GM21825 (cell line): ENCODE results near the gene ARG2.

ENCODE experiments used
- ATAC-seq: cut with Tn5 transposase; IDR thresholded peaks from one replicate; pipeline ENCODE4 v1.9.1; 2021; ENCODE audit warnings: mild to moderate bottlenecking, moderate library complexity; ENCODE audit not compliant: unreplicated experiment

ARG2 gene

DNA sequence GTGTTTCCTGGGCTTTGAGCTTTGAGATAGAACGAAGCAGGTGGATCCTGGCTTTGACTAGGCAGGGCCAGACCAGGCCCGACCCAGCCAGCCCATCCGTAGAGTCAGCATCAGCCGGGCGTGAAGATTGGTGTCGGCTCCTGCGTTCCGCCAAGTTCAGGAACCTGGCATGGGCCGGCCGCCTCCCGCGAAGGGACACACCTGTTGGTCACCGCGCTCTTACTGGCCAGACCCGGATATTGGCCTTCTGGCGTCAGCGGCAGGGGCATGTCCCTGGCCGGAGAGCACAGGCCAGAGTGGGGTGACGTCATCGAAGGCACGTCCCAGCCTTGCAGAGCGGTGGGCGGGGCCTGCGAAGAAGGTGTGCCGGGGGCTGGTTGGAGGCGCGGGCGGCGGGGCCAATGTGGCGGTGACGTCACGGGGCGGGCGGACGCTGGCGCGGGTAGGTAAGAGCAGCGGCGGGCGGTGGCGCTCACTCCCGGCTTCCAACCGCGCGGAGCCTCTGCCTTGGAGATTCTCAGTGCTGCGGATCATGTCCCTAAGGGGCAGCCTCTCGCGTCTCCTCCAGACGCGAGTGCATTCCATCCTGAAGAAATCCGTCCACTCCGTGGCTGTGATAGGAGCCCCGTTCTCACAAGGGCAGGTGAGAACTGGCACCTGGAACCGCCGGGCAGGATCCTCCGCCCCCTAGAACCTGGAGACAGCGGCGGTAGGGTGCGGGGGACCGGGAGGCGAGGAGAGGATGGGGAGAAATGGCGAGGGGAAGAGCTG lies at the start of gene ARG2:
ARG2 (plus strand) TSS at position 475 of the 771 bp plus-strand sequence; CDS start at position 533, 58 bp downstream.
- ATAC-seq: peak; percentile 91

DNA sequence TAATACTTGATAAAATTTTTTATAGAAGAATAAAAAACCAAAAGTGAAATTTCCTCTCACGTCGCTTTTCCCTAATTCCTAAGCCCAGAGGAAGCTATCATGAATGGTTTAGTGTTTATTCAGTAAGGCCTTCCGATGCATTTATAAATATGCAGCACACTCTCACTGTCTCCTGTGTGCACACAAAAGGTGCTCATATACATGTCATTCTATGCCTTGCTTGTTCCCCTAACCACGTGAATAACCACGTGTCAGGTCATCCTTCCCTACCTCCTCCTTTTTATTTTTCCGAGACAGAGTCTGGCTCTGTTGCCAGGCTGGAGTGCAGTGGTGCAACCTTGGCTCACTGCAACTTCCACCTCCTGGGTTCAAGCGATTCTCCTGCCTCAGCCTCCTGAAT lies 49.3 kb upstream of the ARG2 start:
- no peak for ATAC-seq

DNA sequence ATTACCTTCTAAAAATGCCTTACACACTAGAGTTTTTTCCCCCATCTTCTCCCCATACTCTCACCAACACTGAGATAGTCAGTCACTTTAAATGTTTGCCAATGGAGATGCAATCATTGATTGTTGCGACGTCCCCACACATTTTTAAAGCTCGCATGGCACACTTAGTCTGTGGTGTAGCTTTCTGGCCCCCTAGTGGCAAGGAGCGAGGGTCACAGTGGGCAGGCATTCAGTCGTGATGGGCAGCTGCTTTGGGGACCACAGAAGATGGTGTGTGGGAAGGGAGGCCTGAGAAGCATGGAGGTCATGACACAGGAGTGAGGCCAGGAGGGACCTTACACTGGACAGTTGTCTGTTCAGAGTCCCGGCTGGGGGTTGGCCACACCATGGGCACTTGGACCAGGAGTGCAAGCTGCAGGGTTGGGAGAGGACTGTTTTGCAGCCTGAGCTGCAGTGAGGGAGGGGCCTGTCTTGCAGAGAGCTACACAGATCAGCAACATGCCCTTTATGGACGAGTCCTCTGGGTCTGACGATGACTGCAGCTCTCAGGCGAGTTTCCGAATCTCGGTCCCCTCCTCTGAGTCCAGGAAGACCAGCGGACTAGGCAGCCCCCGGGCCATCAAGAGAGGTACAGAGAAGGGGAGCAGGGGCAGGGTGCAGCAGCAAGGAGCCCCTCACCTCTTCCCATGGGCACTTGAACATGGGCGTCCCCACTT lies 48.3 kb upstream of the ARG2 start:
- peak; percentile 54 for ATAC-seq

DNA sequence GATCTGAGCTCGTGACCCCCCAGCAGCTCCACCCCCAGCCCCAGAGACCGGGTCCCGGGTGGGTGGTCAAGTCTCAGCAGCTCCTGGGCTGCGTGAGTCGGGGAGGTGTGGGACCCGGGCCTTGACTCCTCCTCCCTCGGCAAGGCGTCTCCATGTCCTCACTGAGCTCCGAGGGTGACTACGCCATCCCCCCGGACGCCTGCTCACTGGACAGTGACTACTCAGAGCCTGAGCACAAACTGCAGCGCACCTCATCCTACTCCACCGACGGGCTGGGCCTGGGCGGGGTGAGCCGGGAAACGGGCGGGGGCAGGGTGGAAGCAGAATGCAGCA lies 47.8 kb upstream of the ARG2 start:
- no peak for ATAC-seq

DNA sequence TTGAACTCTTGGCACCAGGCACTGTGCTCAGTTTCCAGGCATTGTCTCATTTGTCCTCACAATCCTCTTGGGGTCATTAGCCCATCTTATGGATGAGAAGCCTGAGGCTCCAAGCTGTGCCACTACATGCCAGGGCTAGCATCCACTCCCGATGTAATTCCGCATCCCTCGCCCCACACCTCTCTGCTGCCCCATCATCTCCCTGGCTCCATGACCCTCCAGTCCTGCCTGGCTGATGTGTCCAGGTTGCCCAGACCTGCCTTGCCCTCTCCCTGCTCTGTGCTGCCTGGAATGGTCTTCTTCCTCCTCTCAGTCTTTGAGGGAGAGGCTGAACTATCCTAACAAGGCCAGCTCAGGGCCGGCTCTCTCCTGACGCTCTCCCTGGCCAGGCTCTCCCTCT lies 47.1 kb upstream of the ARG2 start:
- no peak for ATAC-seq

DNA sequence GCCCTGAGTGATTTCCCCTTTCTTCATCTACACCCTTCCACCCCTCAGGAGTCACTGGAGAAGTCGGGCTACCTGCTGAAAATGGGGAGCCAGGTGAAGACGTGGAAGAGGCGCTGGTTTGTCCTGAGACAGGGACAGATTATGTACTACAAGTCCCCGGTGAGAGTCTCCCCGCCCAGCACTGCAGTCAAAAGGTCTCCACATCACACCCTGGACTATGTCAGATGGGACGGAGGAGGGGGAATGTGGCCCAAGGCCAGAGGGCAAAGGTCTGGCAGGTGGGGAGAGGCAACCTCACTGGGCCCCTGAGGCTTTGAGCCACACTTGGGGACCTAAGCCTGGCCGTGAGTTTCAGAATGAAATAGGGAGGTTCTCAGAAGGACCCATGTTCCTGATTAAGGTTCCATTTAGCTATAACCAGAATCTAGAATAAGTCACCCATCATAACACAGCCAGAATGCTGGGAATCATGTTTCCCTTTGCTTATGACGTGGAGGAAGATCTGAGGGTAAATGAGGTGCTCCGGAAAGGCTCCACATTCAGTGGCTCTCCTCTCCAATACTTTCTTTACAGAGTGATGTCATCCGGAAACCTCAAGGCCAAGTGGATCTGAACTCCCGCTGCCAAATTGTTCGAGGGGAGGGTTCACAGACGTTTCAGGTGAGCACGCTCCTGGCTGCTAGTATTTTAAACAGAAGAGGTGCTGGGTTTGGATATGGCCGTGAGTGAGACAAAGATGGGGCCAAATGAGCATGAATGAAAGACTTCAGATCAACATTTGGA lies 46.3 kb upstream of the ARG2 start:
- ATAC-seq: no peak

DNA sequence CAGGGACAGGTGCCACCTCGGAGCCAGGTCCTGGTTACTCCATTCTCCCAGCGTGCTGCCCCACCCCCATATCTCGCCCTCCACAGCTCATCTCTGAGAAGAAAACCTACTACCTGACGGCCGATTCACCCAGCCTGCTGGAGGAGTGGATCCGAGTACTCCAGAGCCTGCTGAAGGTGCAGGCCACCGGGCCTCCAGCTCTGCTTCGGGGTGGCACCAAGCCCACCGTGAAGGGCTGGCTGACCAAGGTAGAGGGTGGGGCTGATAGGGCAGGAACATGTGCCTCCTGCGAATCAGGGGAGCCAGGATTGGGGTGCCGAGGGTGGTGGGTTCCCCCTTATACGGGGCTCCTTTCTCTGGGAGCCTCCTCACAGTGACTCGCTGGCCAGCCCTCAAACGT lies 45.6 kb upstream of the ARG2 start:
- no peak for ATAC-seq

DNA sequence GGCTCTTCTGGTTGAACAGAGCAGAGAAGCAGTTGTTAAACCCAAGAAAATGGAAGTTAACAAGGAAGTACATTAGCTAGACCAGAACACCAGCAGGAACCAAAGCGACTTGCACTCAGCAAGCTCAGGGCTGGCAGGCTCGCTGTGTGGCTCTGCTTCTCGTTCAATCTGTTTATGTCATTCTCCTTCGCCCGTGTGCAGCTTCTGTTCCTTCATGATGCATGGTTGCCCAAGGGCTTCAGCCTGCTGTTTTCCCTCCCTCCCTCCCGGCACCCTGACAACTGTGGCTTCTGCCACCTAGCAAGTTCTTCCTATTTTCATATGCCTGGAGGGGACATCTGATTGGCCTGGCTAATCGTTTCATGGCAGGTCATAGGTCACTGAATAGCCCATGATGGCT lies 44.9 kb upstream of the ARG2 start:
- no peak for ATAC-seq

DNA sequence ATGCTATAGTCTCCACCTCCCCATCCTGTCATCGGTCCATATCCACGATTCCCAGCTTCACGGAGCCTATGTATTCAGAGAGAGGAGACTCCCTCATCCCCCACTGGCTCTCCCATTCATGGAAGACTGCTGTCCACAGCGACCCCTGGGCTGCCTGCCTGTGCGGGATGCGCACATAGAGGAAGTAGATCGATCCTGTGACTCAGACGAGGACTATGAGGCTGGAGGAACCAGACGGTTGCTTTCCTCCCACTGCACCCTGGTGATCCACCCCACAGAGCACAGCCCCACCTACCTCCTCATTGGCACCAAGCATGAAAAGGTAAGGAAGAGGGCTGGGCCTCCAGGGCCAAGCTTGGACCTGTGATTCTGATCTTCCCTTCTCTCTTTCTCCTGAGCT lies 44.0 kb upstream of the ARG2 start:
- no peak for ATAC-seq

DNA sequence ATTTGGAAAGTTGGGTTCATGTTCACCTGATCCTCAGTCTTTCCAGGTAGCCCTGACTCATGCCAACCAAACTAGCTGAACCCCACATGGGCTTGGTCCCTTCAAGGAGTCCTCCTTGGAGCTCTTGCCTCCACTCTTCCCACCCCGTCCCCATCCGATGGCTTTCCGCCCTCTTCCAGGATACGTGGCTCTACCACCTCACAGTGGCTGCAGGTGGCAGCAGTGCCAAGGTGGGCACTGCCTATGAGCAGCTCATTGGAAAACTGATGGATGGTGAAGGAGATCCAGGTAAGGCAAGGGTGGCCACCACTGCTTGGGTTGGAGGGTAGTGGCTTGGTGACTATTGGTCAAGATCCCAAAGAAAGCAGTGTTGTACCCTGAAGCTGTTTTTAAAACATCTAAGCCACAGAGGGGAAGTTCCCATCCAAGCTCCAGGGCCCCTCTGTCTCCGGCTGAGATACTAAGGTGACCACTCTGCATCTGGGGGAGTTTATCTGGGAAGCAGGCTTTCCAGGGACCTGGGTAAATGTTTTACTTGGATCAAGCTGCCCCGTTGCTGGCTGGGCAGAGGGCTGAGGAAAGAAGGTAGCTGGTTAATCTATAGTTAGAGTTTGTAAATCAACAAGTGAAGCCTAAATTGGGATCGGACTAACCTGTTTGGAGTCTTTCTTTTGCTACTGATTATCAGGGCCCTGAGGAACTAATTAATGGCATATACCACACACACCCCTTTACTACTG lies 43.3 kb upstream of the ARG2 start:
- ATAC-seq: no peak

DNA sequence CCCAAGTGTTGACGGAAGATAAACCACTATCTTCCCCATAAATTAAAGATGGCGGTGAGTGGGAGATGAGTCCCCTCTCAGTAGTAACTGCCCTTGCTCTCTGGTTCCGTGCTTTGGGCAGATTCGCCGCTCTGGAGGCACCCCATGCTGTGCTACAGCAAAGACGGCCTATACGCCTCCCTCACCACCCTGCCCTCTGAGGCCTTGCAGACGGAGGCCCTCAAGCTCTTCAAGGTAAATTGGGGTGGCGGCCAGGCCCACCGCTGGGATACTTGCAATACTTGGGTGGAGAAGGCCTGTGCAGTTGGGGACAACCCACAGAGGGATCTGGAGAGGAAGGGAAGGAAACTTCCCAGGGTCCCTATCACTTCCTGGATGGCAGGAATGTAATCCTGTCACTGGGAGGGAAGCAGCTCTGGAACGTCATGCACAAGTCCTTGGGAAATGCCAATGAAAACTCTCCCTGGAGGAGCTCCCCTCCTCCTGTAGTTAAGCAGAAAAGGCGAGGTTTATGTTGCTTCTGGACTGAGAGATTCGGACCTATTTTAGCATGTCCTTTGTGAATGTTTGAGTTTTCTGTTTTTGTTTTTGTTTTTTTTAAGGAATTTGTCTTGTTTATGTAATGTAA lies 42.4 kb upstream of the ARG2 start:
- no peak for ATAC-seq

DNA sequence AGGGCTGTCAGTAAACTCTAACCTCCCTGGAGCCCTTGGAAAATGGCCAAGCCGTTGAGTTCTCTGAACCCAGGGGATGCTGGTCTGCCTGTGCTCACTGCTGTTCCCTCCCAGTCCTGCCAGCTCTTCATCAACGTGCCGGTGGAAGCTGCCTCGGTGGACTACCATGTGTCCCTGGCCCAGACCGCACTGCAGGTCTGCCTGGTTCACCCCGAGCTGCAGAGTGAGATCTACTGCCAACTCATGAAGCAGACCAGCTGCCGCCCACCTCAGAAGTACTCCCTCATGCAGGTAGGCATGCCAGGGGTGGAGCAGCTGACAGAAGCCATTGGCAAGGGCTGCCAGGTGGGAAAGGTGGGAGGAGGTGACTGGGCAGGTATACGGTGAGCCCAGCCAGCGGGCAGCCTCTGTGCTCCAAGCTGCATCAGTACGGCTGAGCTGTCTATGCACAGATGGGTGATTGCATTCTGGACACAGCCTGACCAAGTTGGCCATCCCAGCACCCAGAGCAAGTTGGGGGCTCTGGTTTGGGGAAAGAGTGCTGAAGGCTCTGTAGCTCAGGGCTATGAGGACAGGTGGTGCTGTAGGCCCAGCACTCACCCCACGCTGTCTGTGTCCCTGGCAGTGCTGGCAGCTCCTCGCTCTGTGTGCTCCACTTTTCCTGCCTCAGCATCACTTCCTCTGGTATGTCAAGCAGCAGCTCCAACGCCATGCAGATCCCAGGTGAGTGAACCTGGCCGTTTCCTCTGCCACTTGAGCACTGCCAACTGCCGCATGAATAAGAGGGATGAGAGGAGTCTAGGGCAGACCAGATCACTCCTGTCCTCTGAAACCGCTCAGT lies 41.6 kb upstream of the ARG2 start:
- ATAC-seq: no peak

DNA sequence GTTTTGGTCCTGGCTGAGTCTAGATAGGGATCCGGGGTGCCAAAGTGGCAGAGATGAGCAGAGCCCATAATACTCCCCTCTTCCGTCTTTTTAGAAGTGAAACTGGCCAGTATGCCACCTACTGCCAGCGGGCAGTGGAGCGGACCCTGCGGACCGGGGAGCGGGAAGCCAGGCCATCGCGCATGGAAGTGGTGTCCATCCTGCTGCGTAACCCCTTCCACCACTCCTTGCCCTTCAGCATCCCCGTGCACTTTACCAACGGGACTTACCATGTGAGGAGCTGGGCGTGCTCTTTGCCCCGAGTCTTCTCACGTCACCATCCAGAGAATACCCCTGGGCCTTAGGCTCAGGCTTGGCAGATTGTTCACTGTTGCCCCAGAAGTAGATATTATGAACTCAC lies 40.7 kb upstream of the ARG2 start:
- ATAC-seq: no peak

DNA sequence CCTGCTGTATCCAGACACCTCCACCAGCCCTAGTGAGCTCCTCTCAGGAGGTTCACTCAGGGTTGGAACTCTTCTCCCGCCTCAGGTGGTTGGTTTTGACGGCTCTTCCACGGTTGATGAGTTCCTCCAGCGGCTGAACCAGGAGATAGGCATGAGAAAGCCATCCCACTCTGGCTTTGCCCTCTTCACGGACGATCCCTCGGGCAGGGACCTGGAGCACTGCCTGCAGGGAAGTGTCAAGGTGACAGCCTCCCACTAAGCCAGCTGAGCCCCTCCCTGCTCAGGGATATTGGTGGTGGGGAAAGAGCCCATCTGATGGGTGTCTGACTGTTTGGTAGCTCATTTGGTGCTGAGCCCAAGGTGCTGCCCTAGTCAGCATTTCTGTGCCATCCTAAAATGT lies 40.1 kb upstream of the ARG2 start:
- ATAC-seq: no peak

DNA sequence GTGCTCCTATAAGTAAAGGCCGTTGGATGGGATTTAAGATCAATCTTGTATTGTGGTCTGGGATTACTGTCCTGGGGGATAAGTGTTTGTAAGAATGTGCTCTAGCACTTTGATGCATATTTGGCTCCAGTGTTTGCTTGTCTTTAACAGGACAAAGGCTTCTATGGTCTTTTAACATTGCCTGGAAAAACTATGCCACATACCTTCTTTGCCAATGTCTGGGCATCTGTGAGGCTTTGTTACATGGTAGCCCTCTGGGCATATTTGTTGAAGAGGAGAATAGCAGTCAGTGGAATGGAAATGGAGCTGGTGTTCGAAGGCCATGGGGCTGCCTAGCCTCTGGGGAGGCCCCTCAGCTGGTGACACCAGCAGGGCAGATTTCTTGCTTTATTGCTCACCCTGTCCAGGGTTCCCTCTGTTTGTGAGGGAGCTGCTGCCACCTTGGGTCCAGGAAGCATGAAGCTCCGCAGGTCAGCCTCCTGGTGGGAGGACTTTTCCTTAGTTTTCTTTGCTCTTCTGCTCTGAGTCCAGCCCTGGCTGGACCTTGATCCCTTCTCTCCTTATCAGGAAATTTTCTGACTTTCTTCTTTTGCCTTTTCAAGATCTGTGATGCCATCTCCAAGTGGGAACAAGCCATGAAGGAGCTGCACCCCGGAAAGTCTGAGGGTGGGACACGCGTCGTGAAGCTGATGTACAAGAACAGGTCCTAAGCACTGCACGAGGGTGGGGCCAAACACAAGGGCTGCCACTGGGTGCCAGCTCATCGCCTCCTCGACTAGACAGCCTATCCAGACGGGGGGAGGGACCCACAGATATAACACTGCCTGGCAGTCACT lies 39.2 kb upstream of the ARG2 start:
- no peak for ATAC-seq

DNA sequence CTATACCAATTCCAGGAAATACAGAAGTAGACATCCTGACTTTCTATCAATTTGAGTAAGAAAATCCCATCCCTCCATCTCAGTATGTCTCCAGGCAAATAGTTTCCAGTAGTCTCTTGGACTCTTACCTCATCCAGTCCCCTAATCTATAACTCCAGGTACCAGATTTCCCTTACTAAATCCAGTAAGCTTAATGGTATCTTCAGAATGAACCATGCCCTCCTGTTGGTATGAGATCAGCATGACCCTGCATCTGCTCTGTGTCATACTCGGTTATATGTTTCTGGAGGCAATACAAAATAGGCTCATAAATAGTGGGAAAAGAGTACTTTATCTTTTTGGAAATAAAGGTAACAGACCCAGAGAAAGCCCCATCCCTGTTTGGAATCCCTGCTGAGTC lies 38.1 kb upstream of the ARG2 start:
- ATAC-seq: no peak

DNA sequence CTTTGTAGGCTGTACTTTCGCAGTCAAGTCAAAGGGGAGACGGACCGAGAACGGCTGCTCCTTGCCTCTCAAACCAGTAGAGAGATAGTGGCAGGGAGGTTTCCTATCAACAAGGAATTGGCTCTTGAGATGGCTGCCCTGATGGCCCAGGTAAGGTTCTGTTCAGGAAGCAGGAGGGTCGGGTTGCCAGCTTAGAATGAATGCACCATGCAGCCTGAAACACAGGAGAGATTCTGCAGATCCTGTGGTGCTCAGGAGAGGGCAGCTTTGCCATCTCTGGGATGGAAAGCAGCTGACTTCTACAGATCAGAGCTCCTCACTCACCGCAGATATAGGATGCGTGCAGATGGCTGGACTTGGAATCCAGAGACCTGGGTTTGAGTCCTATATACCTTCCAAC lies 37.7 kb upstream of the ARG2 start:
- ATAC-seq: no peak

DNA sequence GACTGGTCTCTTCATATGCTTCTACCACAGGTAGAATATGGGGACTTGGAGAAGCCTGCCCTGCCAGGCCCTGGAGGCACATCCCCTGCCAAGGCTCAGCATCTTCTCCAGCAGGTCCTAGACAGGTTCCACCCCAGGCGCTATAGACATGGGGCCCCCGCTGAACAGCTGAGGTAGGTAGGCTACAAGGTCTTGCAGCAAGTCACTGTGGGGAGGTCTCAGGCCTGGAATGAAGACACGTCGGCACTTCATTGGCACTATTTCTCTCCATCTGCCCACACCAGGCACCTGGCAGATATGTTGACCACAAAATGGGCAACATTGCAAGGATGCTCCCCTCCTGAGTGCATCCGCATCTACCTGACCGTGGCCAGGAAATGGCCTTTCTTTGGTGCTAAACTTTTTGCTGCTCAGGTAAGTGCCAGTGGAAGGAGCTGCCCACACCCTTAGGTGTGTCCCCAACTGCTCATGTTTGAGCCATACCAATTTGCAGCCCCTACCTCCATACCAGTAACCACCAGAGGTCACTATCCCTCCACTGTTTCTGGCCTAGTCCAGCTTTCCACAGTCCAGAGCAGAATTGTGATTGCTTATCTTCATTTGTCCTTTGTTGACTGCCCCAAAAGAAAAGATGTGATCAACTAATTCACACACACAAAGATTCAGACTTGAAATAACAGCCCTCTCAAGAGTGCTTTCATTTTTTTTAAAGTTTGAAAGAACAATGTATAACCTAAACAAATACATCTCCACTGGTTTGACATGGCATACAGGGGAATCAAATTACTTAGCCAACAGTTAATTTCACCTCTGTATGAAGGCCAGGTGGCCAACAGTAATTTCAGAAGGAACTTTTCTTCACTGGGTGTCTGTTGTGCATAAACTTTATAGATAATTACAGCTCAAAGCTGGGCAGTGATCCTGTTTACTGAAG lies 35.7 kb upstream of the ARG2 start:
- peak; percentile 61 for ATAC-seq
